B cell (primary cell): ENCODE measurements around the gene ZNF598.

Experiments used
- CTCF ChIP-seq: fragments of 200-600 bp; IDR thresholded peaks from one replicate; pipeline ENCODE4 v1.8.0; 2022; ENCODE audit warnings: antibody characterized with exemption, mild to moderate bottlenecking
- EZH2 ChIP-seq: IDR thresholded peaks from 2 replicates; pipeline ENCODE4 v1.6.1; 2012; ENCODE audit warnings: borderline replicate concordance, low read depth, mild to moderate bottlenecking, moderate library complexity, low read length; ENCODE audit not compliant: insufficient read depth, poor library complexity, severe bottlenecking

- TF ChIP-seq CTCF (no peak), EZH2 (no peak)
These were observed 27.6 kb downstream of the ZNF598 start for GRCh38 chr16:1982013-1982433.
